ENCODE data around the gene DAAM2.

DNA sequence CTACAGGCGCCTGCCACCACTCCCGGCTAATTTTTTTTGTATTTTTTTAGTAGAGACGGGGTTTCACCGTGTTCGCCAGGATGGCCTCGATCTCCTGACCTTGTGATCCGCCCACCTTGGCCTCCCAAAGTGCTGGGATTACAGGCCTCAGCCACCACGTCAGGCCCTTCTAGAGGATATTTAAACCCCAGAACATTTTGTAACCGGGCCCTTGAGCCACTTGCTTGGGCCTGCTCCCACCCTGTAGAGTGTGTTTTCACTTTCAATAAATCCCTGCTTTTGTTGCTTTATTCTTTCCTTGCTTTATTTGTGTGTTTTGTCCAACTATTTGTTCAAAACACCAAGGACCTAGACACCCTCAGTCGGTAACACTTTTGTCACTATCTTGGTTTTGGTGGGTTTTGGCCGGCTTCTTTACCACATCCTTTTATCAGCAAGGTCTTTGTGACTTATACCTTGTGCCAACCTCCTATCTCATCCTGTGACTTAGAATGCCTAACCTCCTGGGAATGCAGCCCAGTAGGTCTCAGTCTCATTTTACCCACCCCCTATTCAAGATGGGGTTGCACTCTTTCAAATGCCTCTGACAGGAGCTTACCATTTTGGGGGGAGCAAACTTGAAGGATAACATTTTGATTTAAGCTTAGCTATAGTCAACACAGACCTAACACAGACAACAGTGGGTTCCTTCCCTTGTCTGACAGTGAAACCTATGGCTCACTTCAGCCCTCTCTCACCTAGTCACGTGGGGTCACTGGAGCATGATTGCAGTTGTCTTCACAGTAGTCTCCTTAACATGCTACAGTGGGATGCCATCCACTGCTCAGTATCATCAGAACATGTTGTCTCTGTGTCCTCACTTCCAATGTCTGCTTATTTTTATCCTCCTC is 39.1 kb upstream of the DAAM2 start:
- TF ChIP-seq POLR2A (IDR thresholded peaks at IDR 0.05), result no peak
- TF ChIP-seq, protein P1, sequence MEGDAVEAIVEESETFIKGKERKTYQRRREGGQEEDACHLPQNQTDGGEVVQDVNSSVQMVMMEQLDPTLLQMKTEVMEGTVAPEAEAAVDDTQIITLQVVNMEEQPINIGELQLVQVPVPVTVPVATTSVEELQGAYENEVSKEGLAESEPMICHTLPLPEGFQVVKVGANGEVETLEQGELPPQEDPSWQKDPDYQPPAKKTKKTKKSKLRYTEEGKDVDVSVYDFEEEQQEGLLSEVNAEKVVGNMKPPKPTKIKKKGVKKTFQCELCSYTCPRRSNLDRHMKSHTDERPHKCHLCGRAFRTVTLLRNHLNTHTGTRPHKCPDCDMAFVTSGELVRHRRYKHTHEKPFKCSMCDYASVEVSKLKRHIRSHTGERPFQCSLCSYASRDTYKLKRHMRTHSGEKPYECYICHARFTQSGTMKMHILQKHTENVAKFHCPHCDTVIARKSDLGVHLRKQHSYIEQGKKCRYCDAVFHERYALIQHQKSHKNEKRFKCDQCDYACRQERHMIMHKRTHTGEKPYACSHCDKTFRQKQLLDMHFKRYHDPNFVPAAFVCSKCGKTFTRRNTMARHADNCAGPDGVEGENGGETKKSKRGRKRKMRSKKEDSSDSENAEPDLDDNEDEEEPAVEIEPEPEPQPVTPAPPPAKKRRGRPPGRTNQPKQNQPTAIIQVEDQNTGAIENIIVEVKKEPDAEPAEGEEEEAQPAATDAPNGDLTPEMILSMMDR (IDR thresholded peaks at IDR 0.05), result no peak
- no peak for TF ChIP-seq POLR2AphosphoS5 (IDR thresholded peaks at IDR 0.05; ENCODE audit: insufficient read depth in 1 of 2, low read depth in 1 of 2)

Measured in vagina (tissue), 2 donors.